ENCODE results near the gene ZDHHC1. TPM values are rescaled to one million over a fixed set of nuclear protein-coding genes. Genes with fewer than 3 reads are reported as not detected.

The ZDHHC1 gene
- total and polyA plus RNA-seq, 4 donors: 0.33 to 1.6 (median 1.1) TPM

- H3K27ac ChIP-seq (ENCODE audit: low read depth in 1 of 2, low read length in 2 of 2): no peak overlapping the region
- H3K36me3 ChIP-seq (ENCODE audit: control insufficient read depth in 4 of 4, insufficient read depth in 3 of 4, low read depth in 1 of 4, low read length in 3 of 4): no peaks in the 10 kb centered on the region
- no peaks in the 10 kb centered on the region for H3K9me3 ChIP-seq (ENCODE audit: control insufficient read depth in 4 of 4, low read length in 3 of 4)
- H3K27me3 ChIP-seq (ENCODE audit: control insufficient read depth in 4 of 4, insufficient read depth in 4 of 4, low read length in 3 of 4): no peaks in the 10 kb centered on the region
- peaks cover 0 to 4% (median 0%) of the 10 kb centered on the region in 4 donors for H3K4me1 ChIP-seq (ENCODE audit: control insufficient read depth in 4 of 4, insufficient read depth in 4 of 4, low read length in 3 of 4)
- no peak overlapping the region for H3K4me3 ChIP-seq (ENCODE audit: low read depth in 1 of 3, low read length in 3 of 3)
- 91% methylated on average over 5 of the region's 5 CpGs for WGBS
- no peak for DNase-seq (ENCODE audit: low spot score)
- H3K9ac ChIP-seq (ENCODE audit: low read depth in 1 of 2, low read length in 2 of 2): no peak overlapping the region
- TF ChIP-seq, protein P1, sequence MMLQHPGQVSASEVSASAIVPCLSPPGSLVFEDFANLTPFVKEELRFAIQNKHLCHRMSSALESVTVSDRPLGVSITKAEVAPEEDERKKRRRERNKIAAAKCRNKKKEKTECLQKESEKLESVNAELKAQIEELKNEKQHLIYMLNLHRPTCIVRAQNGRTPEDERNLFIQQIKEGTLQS (IDR thresholded peaks at IDR 0.05): no peak
- no peak for TF ChIP-seq SP1 (IDR thresholded peaks at IDR 0.05)
- no peak for TF ChIP-seq YY1 (IDR thresholded peaks at IDR 0.05)
- no peak for TF ChIP-seq CTCF (IDR thresholded peaks at IDR 0.05; ENCODE audit: low read depth, low read length, missing input control)
- TF ChIP-seq, protein P2, sequence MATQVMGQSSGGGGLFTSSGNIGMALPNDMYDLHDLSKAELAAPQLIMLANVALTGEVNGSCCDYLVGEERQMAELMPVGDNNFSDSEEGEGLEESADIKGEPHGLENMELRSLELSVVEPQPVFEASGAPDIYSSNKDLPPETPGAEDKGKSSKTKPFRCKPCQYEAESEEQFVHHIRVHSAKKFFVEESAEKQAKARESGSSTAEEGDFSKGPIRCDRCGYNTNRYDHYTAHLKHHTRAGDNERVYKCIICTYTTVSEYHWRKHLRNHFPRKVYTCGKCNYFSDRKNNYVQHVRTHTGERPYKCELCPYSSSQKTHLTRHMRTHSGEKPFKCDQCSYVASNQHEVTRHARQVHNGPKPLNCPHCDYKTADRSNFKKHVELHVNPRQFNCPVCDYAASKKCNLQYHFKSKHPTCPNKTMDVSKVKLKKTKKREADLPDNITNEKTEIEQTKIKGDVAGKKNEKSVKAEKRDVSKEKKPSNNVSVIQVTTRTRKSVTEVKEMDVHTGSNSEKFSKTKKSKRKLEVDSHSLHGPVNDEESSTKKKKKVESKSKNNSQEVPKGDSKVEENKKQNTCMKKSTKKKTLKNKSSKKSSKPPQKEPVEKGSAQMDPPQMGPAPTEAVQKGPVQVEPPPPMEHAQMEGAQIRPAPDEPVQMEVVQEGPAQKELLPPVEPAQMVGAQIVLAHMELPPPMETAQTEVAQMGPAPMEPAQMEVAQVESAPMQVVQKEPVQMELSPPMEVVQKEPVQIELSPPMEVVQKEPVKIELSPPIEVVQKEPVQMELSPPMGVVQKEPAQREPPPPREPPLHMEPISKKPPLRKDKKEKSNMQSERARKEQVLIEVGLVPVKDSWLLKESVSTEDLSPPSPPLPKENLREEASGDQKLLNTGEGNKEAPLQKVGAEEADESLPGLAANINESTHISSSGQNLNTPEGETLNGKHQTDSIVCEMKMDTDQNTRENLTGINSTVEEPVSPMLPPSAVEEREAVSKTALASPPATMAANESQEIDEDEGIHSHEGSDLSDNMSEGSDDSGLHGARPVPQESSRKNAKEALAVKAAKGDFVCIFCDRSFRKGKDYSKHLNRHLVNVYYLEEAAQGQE (IDR thresholded peaks at IDR 0.05): no peak
- no peak for TF ChIP-seq TAF1 (conservative IDR thresholded peaks at IDR 0.05)
- TF ChIP-seq, protein P3, sequence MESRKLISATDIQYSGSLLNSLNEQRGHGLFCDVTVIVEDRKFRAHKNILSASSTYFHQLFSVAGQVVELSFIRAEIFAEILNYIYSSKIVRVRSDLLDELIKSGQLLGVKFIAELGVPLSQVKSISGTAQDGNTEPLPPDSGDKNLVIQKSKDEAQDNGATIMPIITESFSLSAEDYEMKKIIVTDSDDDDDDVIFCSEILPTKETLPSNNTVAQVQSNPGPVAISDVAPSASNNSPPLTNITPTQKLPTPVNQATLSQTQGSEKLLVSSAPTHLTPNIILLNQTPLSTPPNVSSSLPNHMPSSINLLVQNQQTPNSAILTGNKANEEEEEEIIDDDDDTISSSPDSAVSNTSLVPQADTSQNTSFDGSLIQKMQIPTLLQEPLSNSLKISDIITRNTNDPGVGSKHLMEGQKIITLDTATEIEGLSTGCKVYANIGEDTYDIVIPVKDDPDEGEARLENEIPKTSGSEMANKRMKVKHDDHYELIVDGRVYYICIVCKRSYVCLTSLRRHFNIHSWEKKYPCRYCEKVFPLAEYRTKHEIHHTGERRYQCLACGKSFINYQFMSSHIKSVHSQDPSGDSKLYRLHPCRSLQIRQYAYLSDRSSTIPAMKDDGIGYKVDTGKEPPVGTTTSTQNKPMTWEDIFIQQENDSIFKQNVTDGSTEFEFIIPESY (IDR thresholded peaks at IDR 0.05): no peak
- TF ChIP-seq EGR1 (IDR thresholded peaks at IDR 0.05; ENCODE audit: low read depth in 2 of 2): no peak
Observed at GRCh38 chr16:67386861-67387455, 29.3 kb downstream of the ZDHHC1 start.

DNA sequence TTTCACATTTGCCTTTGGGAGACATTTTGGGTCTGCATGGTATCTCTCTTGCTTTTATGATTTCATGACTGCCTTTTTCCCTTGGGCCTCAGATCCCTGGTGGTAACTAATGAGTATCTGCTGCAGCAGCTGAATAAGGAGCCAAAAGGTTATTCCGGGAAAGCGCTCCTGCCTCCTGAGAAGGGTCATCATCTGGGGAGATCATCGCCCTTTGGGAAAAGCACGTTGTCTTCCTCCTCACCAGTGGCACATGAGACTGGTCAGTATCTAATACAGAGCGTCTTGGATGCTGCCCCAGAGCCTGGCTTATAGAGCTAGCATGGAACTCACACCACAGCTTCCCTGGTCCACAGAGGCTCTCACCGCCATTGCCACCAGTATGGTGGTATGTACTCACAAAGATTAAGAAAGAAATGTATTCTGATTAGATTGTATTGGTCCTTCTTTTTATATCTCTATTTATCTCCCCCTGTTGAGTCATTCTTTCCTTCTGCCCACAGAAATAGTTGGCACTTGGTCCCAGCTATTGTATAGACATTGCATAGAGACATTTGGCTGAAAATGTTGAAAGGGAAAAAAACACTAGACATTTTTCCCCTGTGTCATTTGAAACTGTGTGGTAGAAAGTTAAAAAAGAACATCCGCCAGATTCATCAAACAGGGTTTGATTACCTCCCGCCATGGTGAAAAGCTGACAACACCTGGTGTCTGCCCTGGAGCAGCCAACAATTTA, 31.3 kb downstream of the ZDHHC1 start:
- Histone ChIP-seq H3K4me3 (ENCODE audit: low read depth in 1 of 3, low read length in 3 of 3) (no peak overlapping the region), H3K27me3 (ENCODE audit: control insufficient read depth in 4 of 4, insufficient read depth in 4 of 4, low read length in 3 of 4) (no peaks in the 10 kb centered on the region), H3K9me3 (ENCODE audit: control insufficient read depth in 4 of 4, low read length in 3 of 4) (no peaks in the 10 kb centered on the region), H3K9ac (ENCODE audit: low read depth in 1 of 2, low read length in 2 of 2) (no peak overlapping the region), H3K36me3 (ENCODE audit: control insufficient read depth in 4 of 4, insufficient read depth in 3 of 4, low read depth in 1 of 4, low read length in 3 of 4) (no peaks in the 10 kb centered on the region), H3K27ac (ENCODE audit: low read depth in 1 of 2, low read length in 2 of 2) (no peak overlapping the region), H3K4me1 (ENCODE audit: control insufficient read depth in 4 of 4, insufficient read depth in 4 of 4, low read length in 3 of 4) (no peaks in the 10 kb centered on the region)
- 90% methylated on average over 8 of the region's 8 CpGs for WGBS
- no peak for DNase-seq (ENCODE audit: low spot score)
- TF ChIP-seq FOXA1 (IDR thresholded peaks at IDR 0.05) (no peak), SP1 (IDR thresholded peaks at IDR 0.05) (no peak), YY1 (IDR thresholded peaks at IDR 0.05) (no peak), FOXA2 (IDR thresholded peaks at IDR 0.05) (no peak), NR2F2 (IDR thresholded peaks at IDR 0.05) (no peak), TAF1 (conservative IDR thresholded peaks at IDR 0.05) (no peak), RAD21 (IDR thresholded peaks at IDR 0.05) (no peak), GABPA (IDR thresholded peaks at IDR 0.05 in 1 of 2, conservative IDR thresholded peaks at IDR 0.05 in 1 of 2) (no peak), CTCF (IDR thresholded peaks at IDR 0.05; ENCODE audit: low read depth, low read length, missing input control) (no peak), HNF4G (IDR thresholded peaks at IDR 0.05) (no peak), EGR1 (IDR thresholded peaks at IDR 0.05; ENCODE audit: low read depth in 2 of 2) (no peak), JUND (IDR thresholded peaks at IDR 0.05) (no peak), MAX (IDR thresholded peaks at IDR 0.05) (no peak)
- TF ChIP-seq, protein P1 (IDR thresholded peaks at IDR 0.05): no peak
